Osteocyte (in vitro differentiated cells): Measurements from ENCODE around the gene PIK3R5. TPM values are rescaled to one million over a fixed set of nuclear protein-coding genes. Genes with fewer than 3 reads are reported as not detected.
A peak's percentile ranks its signal among the peaks of the same experiment; 100 is the strongest.

Source experiments
- DNase-seq: peaks from one replicate; pipeline ENCODE4 v3.0.0; 2021; ENCODE audit warnings: mixed read lengths; ENCODE audit not compliant: unreplicated experiment; ENCODE audit errors: extremely low spot score
- H3K27ac Mint-ChIP-seq: one replicate; pipeline ENCODE4 v1.8.0; 2021; ENCODE audit warnings: mild to moderate bottlenecking, mixed read lengths; ENCODE audit not compliant: unreplicated experiment
- H3K27me3 Mint-ChIP-seq: one replicate; pipeline ENCODE4 v1.8.0; 2021; ENCODE audit warnings: mixed read lengths; ENCODE audit not compliant: unreplicated experiment
- H3K36me3 Mint-ChIP-seq: one replicate; pipeline ENCODE4 v1.8.0; 2021; ENCODE audit warnings: mixed read lengths; ENCODE audit not compliant: unreplicated experiment
- H3K4me1 Mint-ChIP-seq: one replicate; pipeline ENCODE4 v1.8.0; 2021; ENCODE audit warnings: mixed read lengths; ENCODE audit not compliant: unreplicated experiment
- H3K4me3 Mint-ChIP-seq: one replicate; pipeline ENCODE4 v1.8.0; 2021; ENCODE audit warnings: mild to moderate bottlenecking, moderate library complexity, mixed read lengths; ENCODE audit not compliant: unreplicated experiment
- H3K9me3 Mint-ChIP-seq: one replicate; pipeline ENCODE4 v1.8.0; 2021; ENCODE audit warnings: mixed read lengths; ENCODE audit not compliant: unreplicated experiment
- total RNA-seq: library from RNA; stranded (reverse); gene quantifications from 2 replicates; pipeline ENCODE4 v1.2.1, GENCODE V29; 2021
- TF ChIP-seq, protein P1 (sequence below): fragments of 200-600 bp; sonication (generic); IDR thresholded peaks from 2 replicates; pipeline ENCODE4 v1.5.0; 2021; ENCODE audit warnings: antibody characterized with exemption, mild to moderate bottlenecking, moderate library complexity

Gene PIK3R5
- total RNA-seq, 1 donor from 2014 or later = not detected

DNA sequence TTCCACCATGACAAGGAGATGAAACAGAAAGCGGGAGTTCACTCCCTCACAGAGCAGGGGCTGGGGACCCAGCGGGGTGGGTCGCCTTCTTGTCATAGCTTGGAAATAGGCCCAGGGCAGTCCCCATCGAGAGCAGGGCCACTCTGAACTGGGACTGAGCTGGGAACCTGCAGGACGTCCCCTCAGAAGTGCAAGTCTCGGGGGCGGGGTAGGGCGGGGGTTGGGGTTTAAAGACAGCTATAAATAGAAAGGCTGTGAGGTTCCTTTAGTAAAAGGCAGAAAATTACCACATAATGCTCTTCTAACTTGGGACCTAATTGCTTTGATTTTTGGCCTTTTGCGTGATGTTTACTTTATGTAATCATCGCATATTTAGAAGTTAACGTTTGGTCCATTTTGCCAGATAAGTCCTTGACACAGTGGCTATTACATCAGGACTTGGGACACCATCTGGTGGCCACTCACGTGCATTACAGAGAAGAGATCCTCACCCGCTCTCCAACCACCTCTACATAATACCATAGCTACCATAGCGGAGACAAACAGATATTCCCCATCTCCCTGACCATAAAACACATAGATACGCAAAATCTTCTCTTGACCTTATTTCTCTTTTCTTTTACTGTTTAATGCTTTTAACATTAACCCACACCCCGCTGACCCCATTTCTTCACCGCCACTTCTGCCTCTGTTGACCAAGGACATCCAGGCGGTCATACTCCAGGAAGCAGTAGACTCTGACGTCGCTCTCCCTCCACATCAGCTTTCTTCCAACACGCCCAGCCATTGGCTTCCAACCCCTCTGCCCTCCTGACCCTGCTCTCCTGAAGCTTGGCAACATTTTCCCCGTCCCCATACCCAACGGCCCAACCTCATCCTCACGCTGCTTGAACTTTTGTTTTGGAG lies 70.6 kb downstream of the PIK3R5 start:
- no peak for DNase-seq
- TF ChIP-seq, protein P1, sequence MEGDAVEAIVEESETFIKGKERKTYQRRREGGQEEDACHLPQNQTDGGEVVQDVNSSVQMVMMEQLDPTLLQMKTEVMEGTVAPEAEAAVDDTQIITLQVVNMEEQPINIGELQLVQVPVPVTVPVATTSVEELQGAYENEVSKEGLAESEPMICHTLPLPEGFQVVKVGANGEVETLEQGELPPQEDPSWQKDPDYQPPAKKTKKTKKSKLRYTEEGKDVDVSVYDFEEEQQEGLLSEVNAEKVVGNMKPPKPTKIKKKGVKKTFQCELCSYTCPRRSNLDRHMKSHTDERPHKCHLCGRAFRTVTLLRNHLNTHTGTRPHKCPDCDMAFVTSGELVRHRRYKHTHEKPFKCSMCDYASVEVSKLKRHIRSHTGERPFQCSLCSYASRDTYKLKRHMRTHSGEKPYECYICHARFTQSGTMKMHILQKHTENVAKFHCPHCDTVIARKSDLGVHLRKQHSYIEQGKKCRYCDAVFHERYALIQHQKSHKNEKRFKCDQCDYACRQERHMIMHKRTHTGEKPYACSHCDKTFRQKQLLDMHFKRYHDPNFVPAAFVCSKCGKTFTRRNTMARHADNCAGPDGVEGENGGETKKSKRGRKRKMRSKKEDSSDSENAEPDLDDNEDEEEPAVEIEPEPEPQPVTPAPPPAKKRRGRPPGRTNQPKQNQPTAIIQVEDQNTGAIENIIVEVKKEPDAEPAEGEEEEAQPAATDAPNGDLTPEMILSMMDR = peak; percentile 90
- Mint-ChIP-seq H3K36me3 (no peaks in the 10 kb centered on the region), H3K27ac (no peak overlapping the region), H3K9me3 (no peaks in the 10 kb centered on the region), H3K27me3 (peaks cover 27% of the 10 kb centered on the region), H3K4me1 (peaks cover 2% of the 10 kb centered on the region), H3K4me3 (no peak overlapping the region)

- Mint-ChIP-seq H3K9me3 (no peaks in the 10 kb centered on the region), H3K27ac (no peak overlapping the region), H3K27me3 (peaks cover 25% of the 10 kb centered on the region), H3K36me3 (no peaks in the 10 kb centered on the region), H3K4me3 (no peak overlapping the region), H3K4me1 (peaks cover 2% of the 10 kb centered on the region)
- TF ChIP-seq, protein P1 = no peak
- DNase-seq = no peak
These were observed 71.3 kb downstream of the PIK3R5 start for GRCh38 chr17:8894202-8894671.

GRCh38 chr17:8893621-8894201 lies 71.8 kb downstream of the PIK3R5 start:
- no peaks in the 10 kb centered on the region for H3K36me3 Mint-ChIP-seq
- H3K27ac Mint-ChIP-seq = no peak overlapping the region
- TF ChIP-seq, protein P1 = no peak
- no peaks in the 10 kb centered on the region for H3K9me3 Mint-ChIP-seq
- H3K27me3 Mint-ChIP-seq = peaks cover 19% of the 10 kb centered on the region
- H3K4me3 Mint-ChIP-seq = no peak overlapping the region
- DNase-seq = no peak
- H3K4me1 Mint-ChIP-seq = peaks cover 2% of the 10 kb centered on the region

GRCh38 chr17:8893059-8893458 lies 72.4 kb downstream of the PIK3R5 start:
- TF ChIP-seq, protein P1 = no peak
- Mint-ChIP-seq H3K4me3 (no peak overlapping the region), H3K27me3 (peaks cover 17% of the 10 kb centered on the region), H3K4me1 (peaks cover 2% of the 10 kb centered on the region), H3K36me3 (no peaks in the 10 kb centered on the region), H3K9me3 (no peaks in the 10 kb centered on the region), H3K27ac (no peak overlapping the region)
- DNase-seq = no peak

GRCh38 chr17:8892338-8892690 lies 73.2 kb downstream of the PIK3R5 start:
- Mint-ChIP-seq H3K9me3 (no peaks in the 10 kb centered on the region), H3K4me3 (no peak overlapping the region), H3K27me3 (peaks cover 10% of the 10 kb centered on the region), H3K27ac (no peak overlapping the region), H3K36me3 (no peaks in the 10 kb centered on the region), H3K4me1 (peaks cover 2% of the 10 kb centered on the region)
- no peak for DNase-seq
- TF ChIP-seq, protein P1 = no peak
